Measurements from ENCODE around the gene P4HB.

- TF ChIP-seq CTCF (IDR thresholded peaks at IDR 0.05) (no peak), POLR2A (IDR thresholded peaks at IDR 0.05) (no peak)
Measured at GRCh38 chr17:81891303-81891552, 30.9 kb upstream of the P4HB start.
